Smooth muscle cell (in vitro differentiated cells): ENCODE data around the gene PTK6. TPM values are rescaled to one million over a fixed set of nuclear protein-coding genes. Genes with fewer than 3 reads are reported as not detected.
"Not testable (repeated sequence)": the region's sequence is repeated elsewhere in the genome, so short reads cannot be mapped to it uniquely, and the experiment has no call there.

Experiments used
- DNase-seq: peaks from one replicate; lab custom pipeline; 2025; ENCODE audit not compliant: unreplicated experiment; lab: John Stamatoyannopoulos, UW
- H2AFZ ChIP-seq: fragments of 200-600 bp; sonication (generic); 2 replicates; pipeline ENCODE4 v1.6.0; 2016; ENCODE audit warnings: antibody characterized with exemption, low read depth, mild to moderate bottlenecking
- H3F3A ChIP-seq: fragments of 200-600 bp; sonication (generic); 2 replicates; pipeline ENCODE4 v1.6.0; 2017; ENCODE audit warnings: antibody characterized with exemption, low read depth
- H3K27ac ChIP-seq: fragments of 200-600 bp; sonication (generic); 2 replicates; pipeline ENCODE4 v1.5.1; 2016; ENCODE audit warnings: low read depth, mild to moderate bottlenecking
- H3K27me3 ChIP-seq: fragments of 200-600 bp; sonication (generic); 2 replicates; pipeline ENCODE4 v1.6.1; 2016; ENCODE audit warnings: low read depth, mild to moderate bottlenecking
- H3K36me3 ChIP-seq: fragments of 200-600 bp; sonication (generic); 2 replicates; pipeline ENCODE4 v1.5.1; 2016; ENCODE audit warnings: low read depth
- H3K4me1 ChIP-seq: fragments of 200-600 bp; sonication (generic); 2 replicates; pipeline ENCODE4 v1.5.1; 2016; ENCODE audit warnings: low read depth
- H3K4me2 ChIP-seq: fragments of 200-600 bp; sonication (generic); 2 replicates; pipeline ENCODE4 v1.6.0; 2016; ENCODE audit warnings: mild to moderate bottlenecking
- H3K4me3 ChIP-seq: fragments of 200-600 bp; sonication (generic); 2 replicates; pipeline ENCODE4 v1.5.1; 2016; ENCODE audit warnings: mild to moderate bottlenecking
- H3K79me2 ChIP-seq: fragments of 200-600 bp; sonication (generic); 2 replicates; pipeline ENCODE4 v1.6.0; 2016; ENCODE audit warnings: low read depth, mild to moderate bottlenecking
- H3K9ac ChIP-seq: fragments of 200-600 bp; sonication (generic); 2 replicates; pipeline ENCODE4 v1.6.0; 2016; ENCODE audit warnings: low read depth
- H3K9me3 ChIP-seq: fragments of 200-600 bp; sonication (generic); replicated peaks from 2 replicates; pipeline ENCODE4 v1.5.1; 2016; ENCODE audit warnings: low read depth
- H4K20me1 ChIP-seq: fragments of 200-600 bp; sonication (generic); 2 replicates; pipeline ENCODE4 v1.6.0; 2016; ENCODE audit warnings: low read depth
- CTCF ChIP-seq: fragments of 200-600 bp; sonication (generic); IDR thresholded peaks from 2 replicates; pipeline ENCODE4 v1.5.1; 2017; ENCODE audit warnings: borderline replicate concordance, mild to moderate bottlenecking, antibody characterized with exemption; ENCODE audit not compliant: insufficient read depth, poor library complexity, severe bottlenecking
- WGBS: methylation state at CpG from one replicate; pipeline ENCODE4 v1.1.7; 2016; ENCODE audit warnings: low lambda C conversion rate; 5-methylcytosine and 5-hydroxymethylcytosine counted together
- polyA plus RNA-seq: library from polyadenylated mRNA; unstranded; fragments of >200 nt; fragmentation: Nextera tagmentation; extraction: Ambion mirVana; gene quantifications from 2 replicates; pipeline ENCODE4 v1.2.1, GENCODE V29; 2016
- total RNA-seq: library from RNA; depleted of rRNA; stranded (reverse); fragments of >200 nt; gene quantifications from 2 replicates; pipeline ENCODE4 v1.2.3, GENCODE V29; 2014

Gene PTK6
- total and polyA plus RNA-seq, 2 experiments from 2014 or later: 0.05 TPM; not detected in 1

GRCh38 chr20:63483834-63484233 lies 53.3 kb downstream of the PTK6 start:
- Histone ChIP-seq H3K36me3 (no peaks in the 10 kb centered on the region), H3K9me3 (no peaks in the 10 kb centered on the region), H3K4me1 (no peaks in the 10 kb centered on the region), H3F3A (no peaks in the 10 kb centered on the region), H2AFZ (no peak overlapping the region), H4K20me1 (no peaks in the 10 kb centered on the region), H3K4me2 (no peak overlapping the region), H3K27ac (no peak overlapping the region), H3K9ac (no peak overlapping the region), H3K79me2 (no peaks in the 10 kb centered on the region), H3K27me3 (peaks cover 18% of the 10 kb centered on the region), H3K4me3 (no peak overlapping the region)
- no peak for TF ChIP-seq CTCF
- WGBS: 75% methylated on average over 9 of the region's 12 CpGs
- no peak for DNase-seq

- TF ChIP-seq CTCF: no peak
- peaks cover 5% of the 10 kb centered on the region for H3K27me3 ChIP-seq
- H3K36me3 ChIP-seq: no peaks in the 10 kb centered on the region
- WGBS: 57% methylated on average over 11 of the region's 11 CpGs
- no peaks in the 10 kb centered on the region for H3F3A ChIP-seq
- no peak overlapping the region for H3K27ac ChIP-seq
- no peak overlapping the region for H3K4me3 ChIP-seq
- no peak overlapping the region for H2AFZ ChIP-seq
- no peaks in the 10 kb centered on the region for H4K20me1 ChIP-seq
- no peak for DNase-seq
- H3K9me3 ChIP-seq: no peaks in the 10 kb centered on the region
- H3K79me2 ChIP-seq: no peaks in the 10 kb centered on the region
- H3K4me2 ChIP-seq: no peak overlapping the region
- H3K9ac ChIP-seq: no peak overlapping the region
- no peaks in the 10 kb centered on the region for H3K4me1 ChIP-seq
Observed at GRCh38 chr20:63482021-63482587, 55.1 kb downstream of the PTK6 start.

- no peaks in the 10 kb centered on the region for H3K36me3 ChIP-seq
- H4K20me1 ChIP-seq: no peaks in the 10 kb centered on the region
- no peak overlapping the region for H3K9ac ChIP-seq
- H3K79me2 ChIP-seq: no peaks in the 10 kb centered on the region
- no peaks in the 10 kb centered on the region for H3K4me1 ChIP-seq
- no peak for DNase-seq
- H3F3A ChIP-seq: no peaks in the 10 kb centered on the region
- H3K4me2 ChIP-seq: no peak overlapping the region
- 81% methylated on average over 12 of the region's 12 CpGs for WGBS
- no peaks in the 10 kb centered on the region for H3K9me3 ChIP-seq
- H2AFZ ChIP-seq: no peak overlapping the region
- H3K4me3 ChIP-seq: no peak overlapping the region
- peaks cover 3% of the 10 kb centered on the region for H3K27me3 ChIP-seq
- TF ChIP-seq CTCF: no peak
- H3K27ac ChIP-seq: no peak overlapping the region
Observed at GRCh38 chr20:63481503-63481902, 55.7 kb downstream of the PTK6 start.

- H4K20me1 ChIP-seq, H3K4me1 ChIP-seq, H2AFZ ChIP-seq, H3K4me2 ChIP-seq, DNase-seq, H3K9me3 ChIP-seq, H3F3A ChIP-seq, H3K36me3 ChIP-seq, H3K27me3 ChIP-seq, H3K9ac ChIP-seq, H3K79me2 ChIP-seq, H3K27ac ChIP-seq, H3K4me3 ChIP-seq: not testable (repeated sequence)
- WGBS: 87% methylated on average over 28 of the region's 32 CpGs
Observed at GRCh38 chr20:63479695-63480419, 57.3 kb downstream of the PTK6 start.
